ENCODE data around the gene SECISBP2.

The SECISBP2 gene

GRCh38 chr9:89350988-89351557 lies 32.8 kb downstream of the SECISBP2 start:
- no peak for DNase-seq

GRCh38 chr9:89351584-89352300 lies 33.4 kb downstream of the SECISBP2 start:
- DNase-seq, result no peak

DNA sequence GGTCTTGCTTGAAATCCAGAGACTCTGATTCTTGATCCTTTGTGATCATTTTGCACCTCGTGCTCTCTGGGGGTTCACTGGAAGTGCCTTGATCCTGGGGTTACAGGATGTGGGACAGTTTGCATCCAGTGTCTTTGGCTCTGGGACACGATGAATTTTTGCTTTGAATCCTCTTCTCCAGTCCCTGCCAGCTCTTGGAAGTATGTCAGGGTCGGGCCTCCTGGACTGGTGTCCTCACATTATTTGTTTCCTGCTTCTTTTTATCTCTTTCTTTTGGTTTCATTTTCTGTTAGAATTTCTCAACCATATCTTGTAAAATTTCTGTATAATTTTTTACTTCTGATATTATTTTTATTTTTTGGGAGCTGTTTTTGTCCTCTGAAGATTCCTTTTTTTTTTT lies 34.2 kb downstream of the SECISBP2 start:
- DNase-seq, result no peak

DNA sequence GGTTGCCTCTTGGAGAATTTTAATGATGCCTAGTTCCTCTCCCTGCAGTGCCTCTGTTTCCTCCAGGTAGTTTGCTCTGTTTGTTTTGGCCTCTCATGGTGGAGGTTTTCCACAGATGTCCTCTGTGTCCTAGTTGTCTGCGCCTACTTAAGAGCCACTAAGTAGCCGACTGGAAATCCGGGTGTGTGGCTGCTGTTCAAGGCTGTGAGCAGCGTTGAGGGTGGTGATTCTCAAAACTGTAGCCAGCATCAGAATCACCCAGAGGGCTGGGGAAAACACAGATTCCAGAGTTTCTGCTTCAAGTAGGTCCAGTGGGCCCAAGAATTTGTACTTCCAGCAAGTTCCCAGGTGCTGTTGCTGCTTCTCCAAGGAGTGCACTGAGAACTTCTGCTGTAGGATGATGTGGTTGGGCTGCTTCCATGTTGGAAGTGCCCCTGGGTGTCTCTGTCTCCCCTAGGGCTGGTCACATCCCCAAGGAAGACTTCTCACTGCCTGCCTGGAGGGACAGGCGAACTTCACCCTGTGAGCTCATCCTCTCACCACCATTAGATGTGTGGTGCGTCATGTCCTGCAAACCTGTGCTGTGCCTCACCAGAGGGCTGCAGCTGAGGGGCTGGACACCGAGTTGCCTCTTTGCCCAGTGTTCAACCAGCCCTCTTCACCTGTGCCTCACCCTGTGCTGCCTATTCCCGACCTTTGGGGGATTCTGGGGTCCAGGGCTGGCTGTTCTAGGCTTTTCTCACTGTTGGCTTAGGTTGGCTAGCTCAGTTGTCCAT lies 34.8 kb downstream of the SECISBP2 start:
- no peak for DNase-seq

- DNase-seq, result no peak
Observed at GRCh38 chr9:89353989-89354388, 35.7 kb downstream of the SECISBP2 start.

GRCh38 chr9:89354471-89354870 lies 36.2 kb downstream of the SECISBP2 start:
- DNase-seq, result no peak

GRCh38 chr9:89356782-89357181 lies 38.5 kb downstream of the SECISBP2 start:
- DNase-seq, result no peak

DNA sequence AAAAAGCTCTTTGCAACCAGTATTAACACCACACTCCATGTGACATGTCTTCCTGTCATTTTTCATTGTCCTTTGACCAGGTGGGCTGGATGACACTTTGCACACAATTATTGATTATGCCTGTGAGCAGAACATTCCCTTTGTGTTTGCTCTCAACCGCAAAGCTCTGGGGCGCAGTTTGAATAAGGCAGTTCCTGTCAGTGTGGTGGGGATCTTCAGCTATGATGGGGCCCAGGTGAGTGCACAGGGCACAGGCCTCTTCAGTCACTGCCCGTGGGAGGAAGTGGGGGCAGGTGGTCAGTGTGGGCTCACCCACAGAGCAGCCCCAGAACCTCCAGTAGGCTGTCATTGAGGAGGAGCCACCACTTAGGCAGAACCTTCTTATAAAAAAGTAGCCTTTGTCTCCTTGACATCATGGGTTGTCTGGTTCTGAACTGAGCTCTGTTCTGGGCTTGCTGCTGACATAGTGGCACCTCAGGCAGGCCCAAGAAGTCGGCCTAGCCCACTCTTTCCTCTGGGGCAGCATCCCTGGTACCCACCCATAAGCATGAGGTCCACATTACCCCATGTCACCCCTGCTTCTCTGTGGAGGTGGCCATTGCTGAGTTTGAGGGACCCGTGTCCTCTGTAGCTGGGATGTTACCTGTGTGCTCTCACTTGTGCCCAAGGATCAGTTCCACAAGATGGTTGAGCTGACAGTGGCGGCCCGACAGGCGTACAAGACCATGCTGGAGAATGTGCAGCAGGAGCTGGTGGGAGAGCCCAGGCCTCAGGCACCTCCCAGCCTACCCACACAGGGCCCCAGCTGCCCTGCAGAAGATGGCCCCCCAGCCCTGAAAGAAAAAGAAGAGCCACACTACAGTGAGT lies 39.3 kb downstream of the SECISBP2 start:
- no peak for DNase-seq

DNA sequence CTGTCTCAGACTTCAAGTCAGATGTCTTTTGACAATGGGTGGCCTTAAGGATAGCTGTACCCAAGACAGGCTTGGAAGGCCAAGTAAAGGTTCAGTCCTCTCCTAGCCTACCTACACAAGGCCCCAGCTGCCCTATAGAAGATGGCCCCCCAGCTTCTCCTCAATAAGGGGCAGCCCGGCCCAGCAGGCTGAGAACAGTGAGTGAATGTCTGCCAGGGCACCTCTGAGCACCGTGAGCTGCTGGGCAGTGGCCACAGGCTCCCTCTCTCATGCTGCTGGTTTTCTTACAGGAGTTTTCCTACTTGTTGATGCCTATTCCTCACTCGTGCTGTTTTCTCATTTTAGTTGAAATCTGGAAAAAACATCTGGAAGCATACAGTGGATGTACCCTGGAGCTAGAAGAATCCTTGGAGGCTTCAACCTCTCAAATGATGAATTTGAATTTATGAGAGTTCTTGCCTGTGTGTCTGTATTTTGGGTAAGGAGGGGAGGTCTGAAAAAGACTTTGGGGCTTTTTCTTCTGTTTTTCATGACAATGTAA lies 40.1 kb downstream of the SECISBP2 start:
- no peak for DNase-seq

DNA sequence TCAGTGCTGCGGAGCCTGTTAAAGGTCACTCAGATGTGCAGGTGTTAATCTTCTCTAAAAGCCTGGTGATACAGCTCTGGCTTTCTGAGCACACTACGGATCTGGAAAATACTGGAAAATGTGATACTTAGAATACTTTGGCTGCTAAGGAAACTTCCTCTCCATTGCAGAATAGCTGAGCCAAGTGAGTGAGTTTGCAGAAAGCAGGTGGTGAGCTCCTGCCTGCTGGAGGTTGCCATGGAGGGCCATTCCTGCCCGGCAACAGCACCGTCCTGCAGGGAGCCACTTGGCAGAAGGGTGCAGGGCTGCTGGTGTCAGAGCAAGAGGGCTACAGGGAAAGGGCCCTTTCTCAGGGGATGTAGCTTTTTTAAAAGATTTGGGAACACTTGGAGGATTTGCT lies 40.7 kb downstream of the SECISBP2 start:
- DNase-seq, result no peak

DNA sequence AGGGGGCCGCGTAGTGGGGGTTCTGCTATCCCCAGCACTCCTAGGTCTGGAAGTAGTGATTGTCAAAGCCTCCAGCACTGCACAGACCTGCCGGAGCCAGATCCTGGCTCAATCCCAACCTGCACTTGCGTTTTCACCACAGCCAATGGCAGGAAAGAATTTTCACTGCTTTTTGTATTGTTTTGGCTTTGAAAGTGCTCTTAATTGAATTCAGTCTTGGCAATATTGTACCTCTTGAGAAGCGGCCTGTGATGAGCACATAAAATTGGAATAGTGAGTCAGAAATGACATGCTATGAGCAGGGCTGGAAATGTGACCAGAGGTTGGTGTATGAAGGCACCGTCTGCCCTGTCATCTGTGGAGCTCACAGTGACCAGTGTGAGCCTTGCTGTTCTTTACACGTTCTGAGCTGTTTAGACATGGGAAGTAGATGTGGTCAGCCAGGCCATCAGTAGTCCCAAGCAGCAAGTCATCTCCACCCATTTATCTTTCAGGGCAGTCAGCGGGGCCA lies 41.5 kb downstream of the SECISBP2 start:
- DNase-seq, result no peak

- no peak for DNase-seq
Observed at GRCh38 chr9:89360465-89360864, 42.2 kb downstream of the SECISBP2 start.

GRCh38 chr9:89361031-89361430 lies 42.7 kb downstream of the SECISBP2 start:
- DNase-seq, result no peak

DNA sequence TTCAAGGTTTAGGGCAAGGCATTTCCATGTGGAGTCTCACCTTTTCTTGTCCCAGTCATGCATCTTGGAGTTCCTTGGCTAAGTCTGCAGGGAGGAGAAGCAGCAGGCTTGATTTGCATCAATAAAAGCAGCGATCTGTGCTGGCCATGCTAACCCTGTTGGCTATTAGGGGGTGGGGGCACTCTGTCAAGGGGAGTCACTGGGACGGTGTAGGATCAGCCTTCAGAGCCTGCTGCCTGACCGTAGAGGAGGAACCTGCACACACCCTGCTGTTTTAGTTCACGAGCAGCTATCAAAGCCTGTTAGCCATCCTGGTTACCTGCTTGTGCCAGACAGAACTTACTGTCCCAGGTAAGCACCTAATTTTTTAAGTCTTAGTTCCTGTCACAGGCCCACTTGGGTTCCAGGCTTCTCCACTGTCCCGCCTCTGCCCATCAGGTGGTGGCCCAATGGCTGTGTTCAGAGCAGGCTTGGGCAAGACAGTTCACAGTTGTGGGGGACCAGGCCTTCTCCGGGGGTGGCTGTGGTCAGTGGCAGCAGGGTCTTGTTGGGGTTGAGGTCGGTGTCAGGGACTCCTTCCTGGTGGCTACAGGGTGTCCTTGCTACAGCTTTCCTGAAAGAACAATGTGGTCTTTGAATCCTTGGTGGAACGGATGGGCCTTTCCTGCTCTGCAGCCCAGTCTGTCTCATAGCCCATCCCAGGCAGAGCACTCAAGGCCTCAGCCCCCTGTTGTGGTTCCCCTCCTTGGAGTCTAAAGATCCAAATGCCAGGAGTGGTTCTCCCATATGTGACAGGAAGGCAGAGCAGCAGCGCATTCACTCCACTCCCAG lies 43.7 kb downstream of the SECISBP2 start:
- DNase-seq, result no peak

DNA sequence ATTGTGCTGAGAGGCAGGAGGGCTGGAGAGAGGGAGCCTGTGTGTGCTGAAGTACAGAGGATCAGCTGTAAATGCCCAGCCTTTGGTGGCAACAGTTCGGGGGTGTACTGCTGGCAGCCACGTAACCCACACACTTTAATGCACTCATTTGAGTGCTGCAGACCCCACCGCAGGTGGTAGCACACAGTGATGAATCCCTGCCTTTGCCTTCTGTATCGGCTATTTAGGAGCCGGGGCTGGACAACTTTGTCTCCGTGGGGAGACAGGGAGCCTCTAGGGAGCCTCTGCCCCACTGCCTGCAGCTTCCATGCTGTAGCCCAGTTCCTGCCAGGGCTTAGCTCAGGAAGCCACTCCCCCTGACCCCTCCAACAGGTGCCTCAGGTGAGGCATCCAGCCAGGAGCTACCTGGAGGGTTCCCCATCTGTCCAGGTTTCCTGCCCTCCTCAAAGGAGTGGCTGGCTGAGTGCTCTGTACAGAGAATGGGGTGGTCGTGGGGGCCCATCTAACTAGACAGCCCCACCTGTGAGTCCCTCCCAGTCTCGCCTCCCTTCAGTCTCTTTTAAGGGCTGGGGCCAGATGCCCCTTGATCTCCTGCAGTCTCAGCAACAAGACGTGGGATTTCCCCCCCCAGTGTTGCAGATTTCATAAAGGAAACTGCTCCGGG lies 44.5 kb downstream of the SECISBP2 start:
- no peak for DNase-seq

DNA sequence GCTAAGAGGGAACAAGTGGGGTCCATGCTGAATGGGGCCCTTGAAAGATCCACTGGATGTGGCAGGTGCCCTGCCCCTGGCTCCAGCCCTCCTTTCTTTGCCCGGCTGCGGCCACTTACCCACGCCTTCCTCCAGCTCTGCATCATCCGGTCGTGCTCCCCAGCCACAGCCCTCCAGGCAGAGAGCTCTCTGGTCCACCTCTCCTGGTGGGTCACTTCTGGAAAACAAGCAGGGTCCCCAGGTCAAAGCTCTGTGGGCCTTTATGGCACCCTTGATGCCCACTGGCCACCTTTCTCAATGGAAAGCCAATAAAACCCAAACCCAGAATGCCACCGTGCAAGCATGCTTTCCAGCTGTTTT lies 45.0 kb downstream of the SECISBP2 start:
- DNase-seq, result no peak

- DNase-seq, result no peak
Observed at GRCh38 chr9:89363921-89364665, 45.8 kb downstream of the SECISBP2 start.

GRCh38 chr9:89364666-89365531 lies 46.6 kb downstream of the SECISBP2 start:
- DNase-seq, result no peak

GRCh38 chr9:89365532-89365912 lies 47.2 kb downstream of the SECISBP2 start:
- DNase-seq, result no peak

All from NCI-H187 (cell line).